PC-9 (cell line): ENCODE results near the gene TEC. TPM values are rescaled to one million over a fixed set of nuclear protein-coding genes. Genes with fewer than 3 reads are reported as not detected.

ENCODE experiments used
- BruUV-seq: library from RNA; stranded (reverse); fragments of 400-500 nt; replicated peaks from 2 replicates; lab custom pipeline; 2021; lab: Mats Ljungman, UMichigan
- CTCF ChIA-PET: fragments of 300-600 bp; sonication (Branson Sonifier 250); formaldehyde crosslinking; loops from one replicate; lab custom pipeline; 2022; ENCODE audit warnings: antibody characterized with exemption; lab: Charles Lee
- POLR2A ChIA-PET: fragments of 300-600 bp; sonication (Branson Sonifier 250); formaldehyde crosslinking; loops from one replicate; lab custom pipeline; 2022; ENCODE audit warnings: antibody characterized with exemption; ENCODE audit not compliant: unreplicated experiment; lab: Charles Lee
- DNase-seq, 2 experiments: peaks; one replicate each; pipeline versions ENCODE4 v3.0.0 to v3.0.0-alpha.2; 2015 to 2022; ENCODE audit warnings: mixed read lengths in 1 of 2
- H2AFZ ChIP-seq: fragments of 200-600 bp; sonication (generic); 2 replicates; pipeline ENCODE4 v1.8.1; 2017; ENCODE audit warnings: antibody characterized with exemption
- H3F3A ChIP-seq: fragments of 200-600 bp; sonication (generic); 2 replicates; pipeline ENCODE4 v1.8.1; 2017; ENCODE audit warnings: antibody characterized with exemption, mild to moderate bottlenecking, low read depth; ENCODE audit not compliant: insufficient read depth
- H3K27ac ChIP-seq: fragments of 200-600 bp; sonication (generic); 2 replicates; pipeline ENCODE4 v1.6.1; 2016; ENCODE audit warnings: mixed run types
- H3K27me3 ChIP-seq: fragments of 200-600 bp; sonication (generic); 2 replicates; pipeline ENCODE4 v1.6.1; 2016; ENCODE audit warnings: low read depth, mixed run types; ENCODE audit not compliant: insufficient read depth
- H3K36me3 ChIP-seq: fragments of 200-600 bp; sonication (generic); 2 replicates; pipeline ENCODE4 v1.6.1; 2016; ENCODE audit warnings: low read depth, mixed run types
- H3K4me1 ChIP-seq: fragments of 200-600 bp; sonication (generic); replicated peaks from 2 replicates; pipeline ENCODE4 v1.6.1; 2016; ENCODE audit warnings: mixed run types; ENCODE audit not compliant: insufficient read depth
- H3K4me2 ChIP-seq: fragments of 200-600 bp; sonication (generic); 2 replicates; pipeline ENCODE4 v1.6.1; 2017; ENCODE audit warnings: mixed run types
- H3K4me3 ChIP-seq: fragments of 200-600 bp; sonication (generic); 2 replicates; pipeline ENCODE4 v1.6.1; 2016; ENCODE audit warnings: mixed run types
- H3K79me2 ChIP-seq: fragments of 200-600 bp; sonication (generic); 2 replicates; pipeline ENCODE4 v1.6.1; 2017; ENCODE audit warnings: low read depth, mixed run types
- H3K9me2 ChIP-seq: fragments of 200-600 bp; sonication (generic); 2 replicates; pipeline ENCODE4 v1.8.1; 2017; ENCODE audit warnings: mild to moderate bottlenecking; ENCODE audit not compliant: insufficient read depth
- H3K9me3 ChIP-seq: fragments of 200-600 bp; sonication (generic); 2 replicates; pipeline ENCODE4 v1.8.1; 2016; ENCODE audit warnings: low read depth; ENCODE audit not compliant: insufficient read depth
- H4K20me1 ChIP-seq: fragments of 200-600 bp; sonication (generic); 2 replicates; pipeline ENCODE4 v1.8.1; 2017; ENCODE audit not compliant: insufficient read depth
- CTCF ChIP-seq: fragments of 200-600 bp; sonication (generic); conservative IDR thresholded peaks from 2 replicates; pipeline ENCODE4 v1.6.1; 2017; ENCODE audit warnings: mixed run types, antibody characterized with exemption, mild to moderate bottlenecking, moderate library complexity
- EZH2 ChIP-seq: fragments of 200-600 bp; sonication (generic); IDR thresholded peaks from 2 replicates; pipeline ENCODE4 v1.8.0; 2017; ENCODE audit warnings: antibody characterized with exemption, low read depth
- intact Hi-C: fragments of 100-400 bp; cut with micrococcal nuclease; formaldehyde crosslinking; loops from one replicate; pipeline ENCODE4 v1.10.0; 2022; ENCODE audit not compliant: unreplicated experiment
- total RNA-seq: library from RNA; stranded (reverse); gene quantifications from 2 replicates; pipeline ENCODE4 v1.2.3, GENCODE V29; 2021

Gene TEC
- total RNA-seq, 1 experiment from 2014 or later, result 6.2 TPM

- TF ChIP-seq EZH2 (no peak), CTCF (no peak)
- intact Hi-C loops, result loop anchor here (5.0 kb wide), 2 partner anchors 122 to 137 kb away; partner anchors contain the start of genes CNGA1 and NIPAL1
- ChIA-PET CTCF (interaction anchor here (1.1 kb wide), 1 partner anchor 12 kb away, joined by 5 read pairs; no protein-coding TSS in a partner anchor), POLR2A (no interaction called here)
- H3K27me3 ChIP-seq, result no peaks in the 10 kb centered on the region
- no peak overlapping the region for H3K4me3 ChIP-seq
- H2AFZ ChIP-seq, result no peak overlapping the region
- peaks cover 6% of the 10 kb centered on the region; the same call in 1 of the 2 replicates for H3K4me1 ChIP-seq
- no peak for DNase-seq
- H3K79me2 ChIP-seq, result no peaks in the 10 kb centered on the region
- H3K27ac ChIP-seq, result no peak overlapping the region
- no peaks in the 10 kb centered on the region for H3F3A ChIP-seq
- H3K9me2 ChIP-seq, result no peaks in the 10 kb centered on the region
- BruUV-seq, result no TSS peak
- 0 out of 2 replicates have a peak, but pooled peaks cover 11% of the 10 kb centered on the region for H3K36me3 ChIP-seq
- no peaks in the 10 kb centered on the region for H3K9me3 ChIP-seq
- H4K20me1 ChIP-seq, result no peaks in the 10 kb centered on the region
- no peak overlapping the region for H3K4me2 ChIP-seq
Observed at GRCh38 chr4:48139691-48140090, 129.9 kb downstream of the TEC start.

DNA sequence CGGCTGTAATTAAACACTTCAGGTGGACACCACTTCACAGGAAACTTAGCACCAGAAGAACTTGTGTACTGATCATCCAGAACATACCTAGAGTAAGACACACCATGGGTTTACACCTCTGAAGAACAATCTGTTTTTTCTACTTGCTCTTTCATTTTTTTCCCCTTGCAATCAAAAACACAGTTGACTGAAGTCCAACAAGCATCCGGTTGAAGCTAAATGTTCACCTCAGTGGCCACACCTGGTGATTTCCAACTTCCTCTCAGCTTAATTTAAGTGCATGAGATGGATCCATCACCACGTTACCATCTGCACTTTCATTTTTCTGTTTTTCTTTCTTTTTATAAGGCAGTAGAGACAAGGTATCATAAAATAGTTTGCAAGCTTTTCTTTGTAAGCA lies 130.7 kb downstream of the TEC start:
- Histone ChIP-seq H3K36me3 (0 out of 2 replicates have a peak, but pooled peaks cover 11% of the 10 kb centered on the region), H4K20me1 (no peaks in the 10 kb centered on the region), H3K4me1 (peaks cover 6% of the 10 kb centered on the region; the same call in 1 of the 2 replicates), H3K27ac (no peak overlapping the region), H3K4me3 (no peak overlapping the region), H3K9me2 (no peaks in the 10 kb centered on the region), H3K9me3 (no peaks in the 10 kb centered on the region), H3K4me2 (no peak overlapping the region), H3F3A (no peaks in the 10 kb centered on the region), H3K79me2 (no peaks in the 10 kb centered on the region), H2AFZ (no peak overlapping the region), H3K27me3 (no peaks in the 10 kb centered on the region)
- TF ChIP-seq EZH2 (no peak), CTCF (no peak)
- ChIA-PET POLR2A (no interaction called here), CTCF (interaction anchor here (1.1 kb wide), 1 partner anchor 11 kb away, joined by 5 read pairs; no protein-coding TSS in a partner anchor)
- no TSS peak for BruUV-seq
- intact Hi-C loops, result no loop called here
- no peak for DNase-seq

GRCh38 chr4:48138511-48138910 lies 131.1 kb downstream of the TEC start:
- Histone ChIP-seq H3K4me3 (no peak overlapping the region), H3K27me3 (no peaks in the 10 kb centered on the region), H3K27ac (no peak overlapping the region), H3K9me2 (no peaks in the 10 kb centered on the region), H3K9me3 (no peaks in the 10 kb centered on the region), H3K79me2 (no peaks in the 10 kb centered on the region), H3K4me2 (no peak overlapping the region), H3F3A (no peaks in the 10 kb centered on the region), H4K20me1 (no peaks in the 10 kb centered on the region), H3K36me3 (0 out of 2 replicates have a peak, but pooled peaks cover 11% of the 10 kb centered on the region), H3K4me1 (peaks cover 6% of the 10 kb centered on the region; the same call in 1 of the 2 replicates), H2AFZ (no peak overlapping the region)
- no TSS peak for BruUV-seq
- intact Hi-C loops, result no loop called here
- ChIA-PET CTCF (interaction anchor here (1.1 kb wide), 1 partner anchor 10 kb away, joined by 5 read pairs; no protein-coding TSS in a partner anchor), POLR2A (no interaction called here)
- DNase-seq, result no peak
- TF ChIP-seq CTCF (no peak), EZH2 (no peak)
